SH-SY5Y (cell line): ENCODE data around the gene CNBD2.

Experiments used
- GATA2 ChIP-seq: IDR thresholded peaks from 2 replicates; pipeline ENCODE4 v1.6.1; 2011; ENCODE audit warnings: mild to moderate bottlenecking, low read depth, low read length
- GATA3 ChIP-seq: IDR thresholded peaks from 2 replicates; pipeline ENCODE4 v1.6.1; 2011; ENCODE audit warnings: low read depth, mild to moderate bottlenecking, low read length, moderate library complexity

DNA sequence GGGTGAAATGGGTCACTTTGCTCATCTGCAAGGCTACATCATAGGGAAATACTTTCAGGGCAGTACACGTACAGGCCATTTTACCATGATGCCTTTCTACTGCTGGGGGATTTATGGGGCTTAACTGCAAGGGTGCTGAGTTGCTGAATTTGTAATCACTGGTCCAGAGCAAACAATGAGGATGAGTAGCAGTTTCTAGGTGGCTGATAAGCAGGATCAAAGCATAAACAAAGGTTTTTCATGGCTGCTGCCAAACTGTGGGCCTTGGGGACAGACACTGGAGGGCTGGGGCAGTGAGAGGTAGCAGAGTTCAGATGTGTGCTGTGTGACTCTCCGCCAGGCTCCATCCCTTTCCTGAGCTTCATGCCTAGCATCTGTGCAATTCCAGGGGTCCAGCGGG lies 68.3 kb downstream of the CNBD2 start:
- TF ChIP-seq GATA2 = no peak
- no peak for TF ChIP-seq GATA3
